HTR-8/SVneo (cell line): Measurements from ENCODE around the gene ZNF469.
A peak's percentile ranks its signal among the peaks of the same experiment; 100 is the strongest.

Source experiments
- DNase-seq: peaks from one replicate; pipeline ENCODE4 v3.0.0; 2011; ENCODE audit warnings: low spot score, mixed read lengths; ENCODE audit not compliant: insufficient read length
- FAIRE-seq: peaks from 2 replicates; lab custom pipeline; 2011; peaks lifted over from hg19 to GRCh38; lab: Jason Lieb, UNC

ZNF469 gene

DNA sequence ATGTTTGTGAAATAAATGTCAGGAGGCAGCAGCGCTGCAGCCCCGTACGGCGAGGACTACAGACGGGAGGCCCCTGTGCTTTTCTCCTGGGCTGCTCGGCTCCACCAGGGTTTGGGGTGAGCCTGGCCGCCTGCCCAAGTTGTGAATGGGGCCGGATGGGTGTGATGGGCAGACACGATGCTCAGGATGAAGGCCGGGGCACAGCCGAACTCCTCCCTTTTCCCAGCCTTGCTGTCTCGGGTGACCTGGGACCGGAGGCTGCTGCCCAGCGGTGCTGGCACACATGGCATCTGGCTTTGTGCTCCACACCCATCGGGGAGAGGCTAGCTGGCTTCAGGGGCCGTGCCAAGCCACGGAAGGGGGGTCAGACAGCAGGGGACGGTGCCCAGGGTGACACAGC, 36.1 kb downstream of the ZNF469 start:
- FAIRE-seq (no peak), DNase-seq (no peak)

DNA sequence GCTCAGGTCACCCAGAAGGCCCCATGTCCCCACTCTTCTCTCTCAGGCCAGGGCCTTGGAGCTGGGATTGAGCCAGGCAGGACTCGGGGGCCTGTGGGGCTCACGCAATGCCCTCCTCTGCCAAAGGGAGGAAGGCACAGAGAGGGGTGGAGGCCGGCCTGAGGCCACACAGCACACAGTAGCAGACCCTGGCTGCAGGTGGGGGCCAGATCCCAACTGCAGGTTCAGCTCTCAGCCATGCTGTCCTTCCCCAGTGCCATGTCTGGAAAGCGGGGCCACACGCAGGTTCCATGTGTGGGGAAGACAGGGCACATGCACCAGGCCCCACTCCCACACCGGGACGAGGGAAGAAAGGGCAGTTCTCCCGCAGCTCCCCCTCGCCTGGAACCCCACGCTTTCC, 37.0 kb downstream of the ZNF469 start:
- FAIRE-seq = no peak
- no peak for DNase-seq

DNA sequence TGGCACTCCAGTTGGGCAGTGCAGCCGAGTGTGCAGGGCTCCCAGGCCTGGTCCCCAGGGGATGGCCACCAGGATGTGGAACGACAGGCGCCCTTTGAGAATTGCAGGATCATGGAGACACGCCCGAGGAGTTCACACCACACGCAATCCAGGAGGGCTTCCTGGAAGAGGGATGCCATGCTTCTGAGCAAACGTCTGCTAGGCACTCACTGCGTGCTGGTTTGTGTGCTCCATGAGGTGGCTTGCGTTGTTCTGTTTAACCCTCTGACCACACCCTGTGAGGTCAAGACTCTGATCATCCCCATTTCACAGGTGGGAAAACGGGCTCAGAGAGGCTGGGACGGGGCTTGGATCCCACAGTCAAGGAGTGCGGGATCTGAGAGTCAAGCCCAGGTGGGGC, 37.7 kb downstream of the ZNF469 start:
- no peak for FAIRE-seq
- DNase-seq = no peak

DNA sequence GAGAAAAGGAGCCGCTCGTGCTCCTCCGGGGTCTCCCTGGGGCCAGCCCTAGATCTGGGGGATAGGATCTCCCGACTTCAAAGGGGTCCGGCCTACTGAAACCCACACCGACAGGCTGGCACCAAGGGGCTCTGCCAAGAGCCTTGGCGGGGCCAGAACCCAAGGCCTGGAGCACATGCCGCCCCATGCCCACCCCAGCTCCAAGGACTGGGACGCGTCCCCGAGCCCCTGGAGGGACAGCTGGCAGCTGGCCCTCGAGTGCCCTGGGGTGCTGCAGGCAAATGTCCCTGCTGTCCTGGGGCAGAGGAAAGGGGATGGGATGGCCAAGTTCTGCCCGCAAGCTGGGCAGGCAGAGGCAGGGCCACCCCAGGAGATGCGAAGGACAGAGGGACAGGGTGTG, 38.5 kb downstream of the ZNF469 start:
- DNase-seq = no peak
- FAIRE-seq = no peak

DNA sequence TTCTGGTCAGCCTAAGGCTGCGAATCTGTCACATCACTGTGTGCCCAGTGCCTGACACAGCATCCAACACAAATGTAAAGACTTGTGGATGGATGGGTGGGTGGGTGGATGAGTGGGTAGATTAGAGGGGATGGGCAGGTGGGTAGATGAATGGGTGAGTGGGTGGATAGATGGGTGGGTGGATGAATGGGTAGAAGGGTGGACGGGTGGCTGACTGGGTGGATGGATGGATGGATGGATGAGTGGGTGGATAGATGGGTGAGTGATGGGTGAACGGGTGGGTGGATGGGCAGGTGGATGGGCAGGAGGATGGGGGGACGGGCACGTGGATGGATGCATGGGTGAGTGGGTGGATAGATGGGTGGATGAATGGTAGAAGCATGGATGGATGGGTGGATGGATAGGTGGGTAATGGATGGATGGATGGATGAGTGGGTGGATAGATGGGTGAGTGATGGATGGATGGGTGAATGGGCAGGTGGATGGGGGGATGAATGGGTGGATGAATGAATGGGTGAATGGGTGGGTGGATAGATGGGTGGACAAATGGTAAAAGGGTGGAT, 39.2 kb downstream of the ZNF469 start:
- DNase-seq (no peak), FAIRE-seq (peak; percentile 83)

DNA sequence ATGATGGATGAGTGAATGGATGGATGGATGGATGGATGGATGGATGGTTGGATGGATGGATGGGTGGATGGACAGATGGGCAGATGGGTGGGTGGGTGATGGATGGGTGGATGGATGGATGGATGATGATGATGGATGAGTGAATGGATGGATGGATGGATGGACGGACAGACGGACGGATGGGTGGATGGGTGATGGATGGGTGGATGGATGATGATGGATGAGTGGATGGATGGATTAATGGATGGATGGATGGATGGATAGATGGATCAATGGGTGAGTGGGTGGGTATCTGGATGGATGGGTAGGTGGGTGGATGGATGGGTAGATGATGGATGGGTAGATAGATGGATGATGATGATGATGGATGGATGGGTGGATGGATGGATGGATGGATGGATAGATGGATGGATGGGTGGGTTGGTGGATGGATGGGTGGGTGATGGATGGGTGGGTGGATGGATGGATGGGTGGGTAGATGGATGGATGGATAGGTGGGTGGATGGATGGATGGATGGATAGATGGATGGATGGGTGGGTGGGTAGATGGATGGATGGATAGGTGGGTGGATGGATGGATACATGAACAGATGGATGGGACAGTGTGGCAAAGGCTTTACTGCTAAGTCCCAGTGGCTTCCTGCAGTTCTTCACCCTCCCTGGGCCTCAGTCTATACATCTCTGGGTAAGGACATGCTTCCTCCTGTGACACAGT, 40.1 kb downstream of the ZNF469 start:
- DNase-seq = no peak
- FAIRE-seq = peak; percentile 82

DNA sequence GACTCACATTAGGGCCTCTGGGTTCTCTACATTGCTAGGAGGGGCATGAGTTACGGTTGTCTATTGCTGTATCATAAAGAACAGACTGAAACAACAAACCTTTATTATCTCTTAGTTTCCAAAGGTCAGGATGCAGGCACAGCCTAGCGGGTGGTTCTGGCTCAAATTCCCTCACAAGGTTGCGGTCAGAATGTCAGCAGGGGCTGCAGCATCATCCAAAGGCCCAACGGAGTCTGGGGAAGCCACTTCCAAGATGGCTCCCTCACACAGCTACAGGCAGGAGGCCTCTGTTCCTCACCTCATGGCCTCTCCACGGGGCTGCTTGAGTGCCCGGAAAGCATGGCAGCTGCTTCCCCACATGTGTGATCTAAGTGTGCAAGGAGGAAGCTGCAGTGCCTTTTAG, 40.7 kb downstream of the ZNF469 start:
- DNase-seq = no peak
- FAIRE-seq = no peak

DNA sequence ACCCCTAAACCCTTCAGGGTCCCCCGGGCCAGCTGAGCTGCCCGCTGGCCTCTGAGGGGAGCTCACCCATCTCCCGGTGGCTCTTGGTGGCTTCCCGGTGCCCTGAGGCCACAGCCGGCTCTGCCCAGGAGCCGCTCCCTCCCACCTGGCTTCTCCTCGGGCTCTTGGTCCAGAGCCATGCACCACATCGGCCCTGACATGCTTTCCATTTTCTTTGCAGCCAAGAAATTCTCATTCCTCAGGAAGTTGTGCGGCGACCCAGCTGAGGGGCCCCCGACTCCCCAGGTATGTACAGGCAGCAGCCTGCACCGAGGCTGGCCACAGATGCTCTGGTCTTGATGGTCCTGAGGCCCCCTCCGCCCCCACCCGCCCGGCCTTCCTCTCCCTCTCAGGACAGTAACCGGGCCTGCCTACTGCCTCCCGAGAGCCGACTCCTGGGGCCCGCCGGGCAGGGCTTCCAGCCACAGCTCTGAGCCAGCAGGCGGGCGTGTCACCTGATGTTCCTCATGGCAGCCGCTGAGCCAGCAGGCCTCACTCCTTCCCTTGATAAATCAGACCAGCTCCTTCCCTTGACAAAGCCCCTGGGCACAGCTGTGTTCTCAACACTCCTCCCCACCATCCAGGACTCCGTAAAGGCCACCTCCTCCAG, 42.0 kb downstream of the ZNF469 start:
- FAIRE-seq (no peak), DNase-seq (no peak)

DNA sequence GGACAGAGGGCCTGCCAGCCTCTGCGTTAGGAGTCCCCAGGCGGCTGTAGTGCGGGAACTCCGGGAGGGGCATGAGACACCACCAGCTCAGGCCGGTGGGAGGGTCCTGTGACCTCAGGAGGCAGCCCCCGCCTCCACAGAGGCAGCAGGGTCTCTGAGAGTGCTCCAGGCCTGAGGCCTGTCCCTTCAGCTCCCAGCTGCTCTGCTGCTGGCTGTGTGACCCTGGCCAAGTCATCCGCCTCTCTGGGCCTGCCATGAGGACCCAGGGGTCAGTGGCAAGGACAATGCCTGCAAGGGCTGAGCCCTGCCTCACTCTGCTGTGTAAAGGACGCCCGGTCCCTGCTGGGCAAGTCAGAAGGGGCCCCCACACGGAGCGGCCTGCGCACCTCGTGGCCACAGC, 43.3 kb downstream of the ZNF469 start:
- no peak for DNase-seq
- no peak for FAIRE-seq

DNA sequence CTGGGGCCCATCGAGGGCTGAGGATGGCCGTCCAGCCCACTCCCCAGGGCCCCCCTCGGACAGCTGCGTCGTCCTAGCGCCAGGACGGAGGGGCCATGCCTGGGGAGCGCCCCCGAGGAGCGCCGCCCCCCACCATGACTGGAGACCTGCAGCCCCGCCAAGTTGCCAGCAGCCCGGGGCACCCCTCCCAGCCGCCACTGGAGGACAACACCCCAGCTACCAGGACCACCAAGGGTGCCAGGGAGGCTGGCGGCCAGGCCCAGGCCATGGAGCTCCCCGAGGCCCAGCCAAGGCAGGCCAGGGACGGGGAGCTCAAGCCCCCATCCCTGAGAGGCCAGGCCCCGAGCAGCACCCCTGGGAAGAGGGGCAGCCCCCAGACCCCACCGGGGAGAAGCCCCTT, 44.6 kb downstream of the ZNF469 start:
- DNase-seq (no peak), FAIRE-seq (no peak)

DNA sequence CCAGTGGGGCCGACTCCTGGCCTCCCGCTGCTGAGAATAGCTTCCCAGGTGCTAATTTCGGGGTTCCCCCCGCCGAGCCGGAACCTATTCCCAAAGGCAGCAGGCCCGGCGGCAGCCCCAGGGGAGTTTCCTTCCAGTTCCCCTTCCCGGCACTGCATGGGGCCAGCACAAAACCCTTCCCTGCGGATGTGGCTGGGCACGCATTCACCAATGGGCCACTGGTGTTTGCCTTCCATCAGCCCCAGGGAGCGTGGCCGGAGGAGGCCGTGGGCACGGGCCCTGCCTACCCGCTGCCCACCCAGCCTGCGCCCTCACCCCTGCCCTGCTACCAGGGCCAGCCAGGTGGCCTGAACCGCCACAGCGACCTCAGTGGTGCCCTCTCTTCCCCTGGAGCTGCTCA, 45.4 kb downstream of the ZNF469 start:
- FAIRE-seq (no peak), DNase-seq (no peak)

DNA sequence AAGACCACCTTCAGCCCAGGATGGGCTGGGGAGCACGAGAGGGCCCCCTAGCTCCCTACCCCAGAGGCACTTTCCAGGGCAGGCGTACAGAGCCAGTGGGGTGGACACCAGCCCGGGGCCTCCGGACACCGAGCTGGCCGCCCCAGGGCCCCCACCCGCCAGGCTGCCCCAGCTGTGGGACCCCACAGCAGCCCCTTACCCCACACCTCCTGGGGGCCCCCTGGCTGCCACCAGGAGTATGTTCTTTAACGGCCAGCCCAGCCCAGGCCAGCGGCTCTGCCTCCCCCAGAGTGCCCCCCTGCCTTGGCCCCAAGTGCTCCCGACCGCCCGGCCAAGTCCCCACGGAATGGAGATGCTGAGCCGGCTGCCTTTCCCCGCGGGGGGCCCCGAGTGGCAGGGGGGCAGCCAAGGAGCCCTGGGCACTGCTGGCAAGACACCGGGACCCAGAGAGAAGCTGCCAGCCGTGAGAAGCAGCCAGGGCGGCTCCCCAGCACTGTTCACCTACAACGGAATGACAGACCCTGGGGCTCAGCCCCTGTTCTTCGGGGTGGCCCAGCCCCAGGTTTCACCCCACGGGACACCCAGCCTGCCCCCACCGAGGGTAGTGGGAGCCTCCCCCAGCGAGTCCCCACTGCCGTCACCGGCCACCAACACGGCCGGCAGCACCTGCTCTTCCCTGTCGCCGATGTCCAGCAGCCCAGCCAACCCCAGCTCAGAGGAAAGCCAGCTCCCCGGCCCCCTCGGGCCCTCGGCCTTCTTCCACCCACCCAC, 46.0 kb downstream of the ZNF469 start:
- DNase-seq = no peak
- FAIRE-seq = no peak

DNA sequence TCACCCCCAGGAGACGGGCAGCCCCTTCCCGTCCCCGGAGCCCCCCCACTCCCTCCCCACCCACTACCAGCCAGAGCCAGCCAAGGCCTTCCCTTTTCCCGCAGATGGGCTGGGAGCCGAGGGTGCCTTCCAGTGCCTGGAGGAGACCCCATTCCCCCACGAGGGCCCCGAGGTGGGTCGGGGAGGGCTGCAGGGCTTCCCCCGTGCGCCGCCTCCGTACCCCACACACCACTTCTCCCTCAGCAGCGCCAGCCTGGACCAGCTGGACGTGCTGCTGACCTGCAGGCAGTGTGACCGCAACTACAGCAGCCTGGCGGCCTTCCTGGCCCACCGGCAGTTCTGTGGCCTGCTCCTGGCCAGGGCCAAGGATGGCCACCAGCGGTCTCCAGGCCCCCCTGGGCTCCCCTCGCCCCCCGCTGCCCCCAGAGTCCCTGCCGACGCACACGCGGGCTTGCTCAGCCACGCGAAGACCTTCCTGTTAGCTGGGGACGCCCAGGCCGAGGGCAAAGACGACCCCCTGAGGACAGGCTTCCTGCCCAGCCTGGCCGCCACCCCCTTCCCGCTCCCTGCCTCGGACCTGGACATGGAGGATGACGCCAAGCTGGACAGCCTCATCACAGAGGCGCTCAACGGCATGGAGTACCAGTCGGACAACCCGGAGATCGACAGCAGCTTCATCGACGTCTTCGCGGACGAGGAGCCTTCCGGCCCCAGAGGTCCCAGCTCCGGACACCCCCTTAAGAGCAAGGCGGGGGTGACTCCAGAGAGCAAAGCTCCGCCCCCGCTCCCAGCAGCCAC, 46.8 kb downstream of the ZNF469 start:
- FAIRE-seq (no peak), DNase-seq (no peak)

DNA sequence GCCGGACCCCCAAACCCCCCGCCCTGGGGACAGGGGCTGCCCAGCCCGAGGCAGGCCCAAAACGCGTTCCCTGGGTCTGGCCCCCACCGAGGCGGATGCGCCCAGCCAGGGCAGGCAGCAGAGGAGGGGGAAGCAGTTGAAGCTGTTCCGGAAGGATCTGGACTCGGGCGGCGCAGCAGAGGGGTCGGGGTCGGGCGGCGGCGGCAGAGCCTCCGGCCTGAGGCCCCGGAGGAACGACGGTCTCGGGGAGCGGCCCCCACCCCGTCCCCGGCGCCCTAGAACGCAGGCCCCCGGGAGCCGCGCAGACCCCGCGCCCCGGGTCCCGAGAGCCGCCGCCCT, 47.4 kb downstream of the ZNF469 start:
- DNase-seq (no peak), FAIRE-seq (no peak)

DNA sequence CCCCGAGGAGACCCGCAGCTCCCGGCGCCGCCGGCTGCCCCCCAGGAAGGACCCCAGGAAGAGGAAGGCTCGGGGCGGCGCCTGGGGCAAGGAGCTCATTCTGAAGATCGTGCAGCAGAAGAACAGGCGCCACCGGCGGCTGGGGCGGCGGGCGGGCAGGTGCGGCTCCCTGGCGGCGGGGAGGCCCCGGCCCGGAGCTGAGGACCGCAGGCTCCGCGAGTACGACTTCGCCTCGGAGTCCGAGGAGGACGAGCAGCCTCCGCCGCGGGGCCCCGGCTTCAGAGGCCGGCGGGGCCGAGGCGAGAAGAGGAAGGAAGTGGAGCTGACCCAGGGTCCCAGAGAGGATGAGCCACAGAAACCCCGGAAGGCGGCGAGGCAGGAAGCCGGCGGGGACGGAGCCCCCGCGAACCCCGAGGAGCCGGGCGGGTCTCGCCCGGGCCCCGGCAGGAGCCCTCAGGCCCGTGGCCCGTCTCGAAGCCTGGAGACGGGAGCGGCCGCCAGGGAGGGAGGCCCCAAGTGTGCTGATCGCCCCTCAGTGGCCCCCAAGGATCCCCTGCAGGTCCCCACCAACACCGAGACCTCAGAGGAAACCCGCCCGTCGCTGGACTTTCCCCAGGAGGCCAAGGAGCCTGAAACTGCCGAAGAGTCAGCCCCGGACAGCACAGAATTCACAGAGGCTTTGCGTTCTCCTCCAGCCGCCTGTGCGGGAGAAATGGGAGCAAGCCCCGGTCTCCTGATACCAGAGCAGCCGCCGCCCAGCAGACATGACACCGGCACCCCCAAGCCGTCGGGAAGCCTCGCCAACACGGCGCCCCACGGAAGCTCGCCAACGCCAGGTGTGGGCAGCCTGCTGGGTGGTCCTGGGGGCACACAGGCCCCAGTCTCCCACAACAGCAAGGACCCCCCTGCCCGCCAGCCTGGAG, 48.0 kb downstream of the ZNF469 start:
- DNase-seq (no peak), FAIRE-seq (no peak)

DNA sequence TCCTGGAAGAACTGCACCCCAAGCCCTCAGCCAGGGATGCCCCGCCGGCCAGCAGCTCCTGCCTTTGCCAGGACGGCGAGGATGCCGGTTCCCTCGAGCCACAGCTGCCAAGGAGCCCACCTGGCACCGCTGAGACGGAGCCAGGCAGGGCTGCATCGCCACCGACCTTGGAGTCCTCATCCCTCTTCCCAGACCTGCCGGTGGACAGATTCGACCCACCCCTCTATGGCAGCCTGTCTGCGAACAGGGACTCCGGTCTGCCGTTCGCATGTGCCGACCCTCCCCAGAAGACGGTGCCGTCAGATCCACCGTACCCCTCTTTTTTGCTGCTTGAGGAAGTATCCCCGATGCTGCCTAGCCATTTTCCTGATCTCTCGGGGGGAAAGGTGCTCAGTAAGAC, 48.9 kb downstream of the ZNF469 start:
- DNase-seq = no peak
- no peak for FAIRE-seq

DNA sequence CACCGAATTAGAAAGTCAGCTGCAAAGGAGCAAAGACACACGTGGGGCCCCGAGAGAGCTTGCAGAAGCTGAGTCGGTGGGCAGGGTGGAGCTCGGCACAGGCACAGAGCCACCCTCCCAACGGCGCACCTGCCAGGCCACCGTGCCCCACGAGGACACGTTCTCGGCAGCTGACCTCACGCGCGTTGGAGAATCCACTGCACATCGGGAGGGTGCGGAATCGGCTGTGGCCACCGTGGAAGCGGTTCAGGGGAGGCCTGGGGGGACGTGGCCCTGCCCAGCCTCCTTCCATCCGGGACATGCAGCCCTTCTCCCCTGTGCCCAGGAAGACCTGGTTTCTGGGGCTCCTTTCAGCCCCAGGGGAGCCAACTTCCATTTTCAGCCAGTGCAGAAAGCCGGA, 49.4 kb downstream of the ZNF469 start:
- DNase-seq (no peak), FAIRE-seq (no peak)
